HG03558 (cell line): ENCODE data around the gene ARL2BP.
"Not testable (repeated sequence)": the region's sequence is repeated elsewhere in the genome, so short reads cannot be mapped to it uniquely, and the experiment has no call there.

Experiments
- ATAC-seq: cut with Tn5 transposase; IDR thresholded peaks from one replicate; pipeline ENCODE4 v1.9.1; 2021; ENCODE audit warnings: moderate number of reproducible peaks; ENCODE audit not compliant: unreplicated experiment; ENCODE audit errors: extremely low read depth

Gene ARL2BP

DNA sequence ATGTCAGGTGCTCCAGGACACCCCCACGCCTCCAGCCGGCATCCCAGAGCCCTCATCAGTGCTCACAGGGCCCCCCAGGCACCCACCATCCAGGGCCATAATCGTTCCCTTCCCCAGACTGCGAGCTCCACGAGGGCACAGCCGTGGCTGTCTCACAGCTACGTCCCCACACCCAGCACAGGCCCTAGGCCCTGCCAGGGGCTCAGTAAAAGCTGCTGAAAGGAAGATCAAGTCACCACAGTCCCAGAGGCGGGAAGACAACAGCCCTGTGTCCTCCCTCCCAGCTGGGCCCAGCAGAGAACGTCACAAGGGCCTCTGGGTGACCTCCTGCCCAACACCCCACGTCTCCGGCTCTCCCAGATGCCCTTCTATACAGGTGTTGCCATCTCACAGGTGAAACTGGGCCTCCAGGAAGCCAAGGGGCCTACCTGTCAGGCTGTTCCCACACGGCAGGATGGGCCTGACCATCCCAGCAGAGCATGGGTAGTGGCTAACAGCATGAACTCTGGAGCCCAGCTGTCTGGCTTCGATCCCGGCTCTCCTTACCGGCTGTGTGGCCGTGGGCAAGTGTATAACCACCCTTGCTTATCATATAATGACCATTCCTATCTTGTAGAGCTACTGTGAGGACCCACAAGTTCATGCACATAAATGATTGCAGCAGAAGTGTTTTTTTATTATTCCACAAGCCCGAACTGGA is 17.9 kb downstream of the ARL2BP start:
- no peak for ATAC-seq

GRCh38 chr16:57263541-57264351 is 18.7 kb downstream of the ARL2BP start:
- ATAC-seq: no peak

DNA sequence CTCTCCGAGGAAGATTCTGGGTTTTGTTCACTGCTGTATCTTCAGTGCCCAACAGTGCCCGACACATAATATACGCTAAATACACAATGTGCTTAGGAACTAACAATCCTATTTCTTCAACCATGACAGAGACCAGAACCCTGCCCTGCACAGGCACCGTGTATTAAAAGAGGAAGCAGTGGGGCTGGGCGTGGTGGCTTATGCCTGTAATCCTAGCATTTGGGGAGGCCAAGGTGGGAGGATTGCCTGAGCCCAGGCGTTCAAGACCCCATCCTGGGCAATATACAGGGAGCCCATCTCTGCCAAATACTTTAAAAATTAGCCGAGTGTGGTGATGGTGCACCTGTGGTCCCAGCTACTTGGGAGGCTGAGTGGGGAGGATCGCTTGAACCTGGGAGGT is 19.3 kb downstream of the ARL2BP start:
- ATAC-seq: no peak

DNA sequence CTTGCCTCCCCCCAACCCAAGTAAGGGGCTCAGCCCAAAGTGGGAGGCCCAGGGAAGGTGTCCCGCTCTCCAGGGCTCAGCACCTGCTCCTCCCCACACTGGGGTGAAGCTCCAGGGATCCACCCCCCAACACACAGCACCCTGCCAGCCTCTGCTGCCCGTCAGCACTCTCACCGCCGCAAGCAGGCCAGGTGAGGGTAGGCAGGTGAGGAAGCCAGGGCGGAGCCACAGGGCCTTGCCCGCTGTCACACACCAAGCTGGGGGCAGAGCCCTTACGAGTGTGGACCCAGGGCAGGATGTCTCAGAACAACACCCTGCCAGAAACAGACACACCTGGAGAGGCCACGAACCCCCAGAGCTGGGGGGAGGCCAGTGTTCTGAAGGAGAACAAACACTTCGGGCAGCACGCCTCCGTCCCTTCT is 19.9 kb downstream of the ARL2BP start:
- no peak for ATAC-seq

- no peak for ATAC-seq
Measured at GRCh38 chr16:57265850-57266530, 20.9 kb downstream of the ARL2BP start.

DNA sequence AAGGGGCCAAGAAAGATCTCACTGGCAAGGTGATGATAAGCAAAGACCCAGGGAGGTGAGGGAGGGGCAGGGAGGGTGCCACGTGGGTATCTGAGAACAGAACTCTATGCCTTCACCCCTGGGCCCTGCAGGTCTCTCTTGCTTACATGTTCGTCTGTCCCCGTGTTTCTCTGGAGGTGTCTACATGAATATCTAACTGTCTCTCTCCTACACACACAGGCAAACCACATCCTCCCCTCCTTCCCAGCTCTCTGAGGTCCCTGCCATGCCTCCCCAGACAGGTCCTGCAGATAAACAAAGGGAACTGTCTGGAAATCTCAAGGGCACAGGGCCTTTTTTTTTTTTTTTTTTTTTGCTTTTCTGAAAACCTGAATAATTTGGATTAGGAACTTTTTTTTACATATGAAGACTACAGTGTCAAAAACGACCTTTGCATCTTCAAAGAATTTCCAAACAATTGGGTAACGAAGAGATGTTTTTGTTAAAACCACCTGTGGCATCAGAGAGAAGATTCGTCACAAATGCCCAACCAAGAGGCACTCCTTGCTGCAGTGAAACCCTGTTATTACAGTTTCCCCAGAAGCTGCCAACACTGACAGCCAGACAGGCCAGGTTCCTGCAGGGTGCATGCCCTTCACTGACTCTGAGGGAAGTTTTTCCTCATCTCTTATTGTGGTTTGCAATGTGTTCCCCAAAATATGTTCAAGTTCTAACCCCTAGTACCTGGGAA is 21.6 kb downstream of the ARL2BP start:
- ATAC-seq: no peak

- ATAC-seq: not testable (repeated sequence)
Measured at GRCh38 chr16:57267343-57267742, 22.3 kb downstream of the ARL2BP start.

DNA sequence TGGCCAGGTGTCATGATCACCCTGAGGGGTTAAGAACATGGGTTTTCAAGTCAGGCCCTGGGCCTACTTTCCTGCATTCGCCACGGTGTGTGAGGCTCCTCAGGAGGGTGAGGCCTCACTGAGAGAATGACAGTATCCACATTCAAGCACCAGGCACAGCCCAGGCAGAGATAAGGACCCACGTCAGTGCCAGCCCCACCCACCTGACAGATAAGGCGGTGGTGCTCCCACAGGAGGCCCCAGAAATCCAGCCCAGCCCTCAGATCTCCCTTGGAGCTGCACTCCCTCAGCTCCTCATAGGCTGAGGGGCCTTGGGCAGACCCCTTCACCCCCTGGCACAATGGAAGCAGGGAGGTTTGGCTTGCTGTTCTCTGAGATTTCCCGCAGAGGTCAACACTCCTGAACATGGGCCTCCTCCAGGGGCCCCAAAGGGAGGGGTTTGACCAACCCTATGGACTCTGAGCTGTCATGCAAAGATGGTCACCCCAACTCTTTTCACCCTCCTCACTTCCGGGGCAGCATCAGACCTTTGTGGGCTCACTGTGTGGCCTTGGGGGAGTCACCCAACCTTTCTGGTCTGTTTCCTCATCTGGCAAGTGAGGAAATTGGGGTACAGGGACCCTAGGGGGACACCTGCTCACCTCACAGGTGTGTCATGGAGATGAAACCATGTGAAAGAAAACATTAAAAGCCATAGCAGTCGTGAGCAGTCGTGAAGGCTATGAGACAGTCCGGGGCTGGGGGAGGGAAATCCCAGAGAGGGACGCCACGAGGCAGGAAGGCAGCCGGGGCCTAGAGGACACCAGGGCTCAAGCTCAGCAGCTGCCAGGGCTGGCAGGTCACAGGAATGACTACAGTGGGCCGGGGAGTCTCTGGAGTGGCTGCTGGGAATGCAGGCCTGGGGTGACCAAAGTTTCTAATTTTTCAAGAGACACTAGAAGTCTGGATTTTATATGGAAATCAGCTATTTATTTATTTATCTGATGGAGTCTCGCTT is 24.0 kb downstream of the ARL2BP start:
- no peak for ATAC-seq

DNA sequence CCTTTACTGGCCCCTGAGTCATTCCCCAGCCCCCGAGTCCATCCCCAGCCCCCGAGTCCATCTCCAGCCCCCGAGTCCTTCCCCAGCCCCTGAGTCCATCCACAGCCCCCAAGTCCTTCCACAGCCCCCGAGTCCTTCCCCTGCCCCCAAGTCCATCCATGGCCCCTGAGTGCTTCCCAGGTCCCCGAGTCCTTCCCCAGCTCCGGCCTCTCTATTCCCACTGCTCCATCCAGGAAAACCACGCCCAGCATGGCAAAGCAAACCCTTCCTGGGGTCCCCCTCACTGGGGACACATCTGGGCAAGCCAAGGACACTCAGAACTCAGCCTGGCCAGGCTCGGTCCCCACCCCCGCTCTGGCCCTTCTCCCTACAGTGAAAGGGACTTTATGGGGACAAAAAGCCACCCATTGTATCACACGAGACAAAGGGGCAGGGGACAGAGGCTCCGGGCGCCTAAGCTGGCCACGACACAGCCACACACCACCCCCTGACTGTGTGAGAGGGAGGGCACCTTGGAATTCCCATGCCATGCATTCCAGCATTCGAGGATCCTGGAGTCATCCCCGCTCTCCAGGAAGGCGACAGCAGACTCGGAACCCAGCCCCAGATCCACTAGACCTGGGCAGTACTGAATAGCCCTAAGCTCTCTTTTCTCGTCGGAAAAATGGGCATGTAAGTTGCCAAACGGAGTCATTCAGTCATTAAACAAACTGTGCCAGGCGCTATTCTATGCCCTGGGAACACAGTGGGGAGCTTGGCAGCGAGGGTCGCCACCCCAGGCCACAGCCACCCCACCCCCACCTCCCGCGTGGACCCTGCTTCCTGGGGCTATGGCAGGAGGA is 25.4 kb downstream of the ARL2BP start:
- no peak for ATAC-seq

DNA sequence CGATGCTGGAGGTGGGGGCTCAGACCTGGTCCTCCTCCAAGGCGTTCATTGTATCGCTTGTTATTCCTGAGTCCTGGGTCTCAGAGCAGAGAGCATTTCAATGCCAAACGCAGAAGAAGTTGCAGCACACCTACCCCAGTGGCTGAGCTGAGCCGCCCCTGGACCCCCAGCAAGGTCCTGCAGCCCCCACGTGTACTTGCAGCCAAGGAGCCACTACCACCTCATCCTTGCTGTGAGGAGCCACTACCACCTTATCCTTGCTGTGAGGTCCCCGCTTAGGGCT is 25.9 kb downstream of the ARL2BP start:
- no peak for ATAC-seq

- ATAC-seq: no peak
Measured at GRCh38 chr16:57271867-57272495, 26.9 kb downstream of the ARL2BP start.

- ATAC-seq: no peak
Measured at GRCh38 chr16:57273359-57273758, 28.3 kb downstream of the ARL2BP start.

DNA sequence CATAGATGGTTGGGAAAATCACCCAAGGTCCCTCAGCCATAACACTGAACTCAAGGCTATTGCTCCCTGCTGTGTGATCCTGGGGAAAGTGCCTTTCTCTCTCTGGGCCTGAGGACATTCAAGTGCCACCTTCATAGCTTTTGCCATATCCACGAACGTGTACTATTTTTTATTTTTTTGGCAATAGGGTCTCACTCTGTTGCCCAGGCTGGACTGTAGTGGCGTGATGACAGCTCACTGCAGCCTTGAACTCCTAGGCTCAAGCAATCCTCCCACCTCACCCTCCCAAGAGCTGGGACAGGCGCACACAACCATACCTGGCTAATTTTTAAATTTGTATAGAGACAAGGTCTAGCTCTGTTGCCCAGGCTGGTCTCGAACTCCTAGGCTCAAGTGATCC is 28.8 kb downstream of the ARL2BP start:
- ATAC-seq: no peak

DNA sequence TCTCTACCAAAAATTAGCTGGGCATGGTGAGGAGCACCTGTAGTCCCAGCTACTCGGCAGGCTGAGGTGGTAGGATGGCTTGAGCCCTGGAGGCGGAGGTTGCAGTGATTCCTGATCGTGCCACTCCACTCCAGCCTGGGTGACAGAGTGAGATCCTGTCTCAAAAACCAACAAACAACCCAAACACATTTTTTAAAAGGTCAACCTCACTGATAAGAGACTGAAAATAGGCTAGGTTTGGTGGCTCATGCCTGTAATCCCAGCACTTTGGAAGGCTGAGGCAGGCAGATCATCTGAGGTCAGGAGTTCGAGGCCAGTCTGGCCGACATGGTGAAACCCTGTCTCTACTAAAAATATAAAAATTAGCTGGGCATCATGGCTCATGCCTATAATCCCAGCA is 30.9 kb downstream of the ARL2BP start:
- not testable (repeated sequence) for ATAC-seq

GRCh38 chr16:57276596-57276995 is 31.5 kb downstream of the ARL2BP start:
- no peak for ATAC-seq

DNA sequence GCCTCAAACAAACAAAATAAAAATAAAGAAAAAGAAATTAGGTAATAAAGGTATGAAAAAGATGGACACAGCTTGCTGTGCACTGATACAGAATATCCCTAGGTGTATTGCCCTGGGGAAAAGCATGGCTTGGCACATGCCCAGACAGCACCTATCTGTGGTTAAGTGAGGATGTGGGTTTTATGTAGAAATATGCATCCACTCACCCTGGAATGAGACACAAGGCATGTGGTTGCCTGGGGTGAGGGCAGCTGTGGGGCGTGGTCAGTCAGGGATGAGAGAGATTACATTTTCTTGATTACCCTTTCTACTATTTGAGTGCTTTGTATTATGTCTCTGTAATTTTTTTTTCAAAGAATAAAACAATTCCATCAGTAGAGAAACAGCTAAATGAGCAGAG is 32.5 kb downstream of the ARL2BP start:
- ATAC-seq: no peak

GRCh38 chr16:57278494-57278893 is 33.4 kb downstream of the ARL2BP start:
- no peak for ATAC-seq
